Esophagus muscularis mucosa (tissue), 4 donors: Measurements from ENCODE around the gene TMEFF2.

Experiments
- CTCF ChIP-seq, 3 experiments: fragments of 200-600 bp in 2 of 3; fragments of 450-650 bp in 1 of 3; sonication (generic) in 2 of 3; IDR thresholded peaks; one replicate each; pipeline ENCODE4 v1.5.1; 2017 to 2019; ENCODE audit warnings: antibody characterized with exemption in 3 of 3, mild to moderate bottlenecking in 2 of 3, moderate library complexity in 1 of 3
- EP300 ChIP-seq: sonication (generic); formaldehyde crosslinking; IDR thresholded peaks from one replicate; pipeline ENCODE4 v1.6.1; 2017; ENCODE audit warnings: antibody characterized with exemption
- POLR2A ChIP-seq: fragments of 450-650 bp; IDR thresholded peaks from one replicate; pipeline ENCODE4 v1.6.1; 2017; ENCODE audit warnings: antibody characterized with exemption, moderate library complexity, mild to moderate bottlenecking, low read depth

GRCh38 chr2:192091476-192091875 is 103.3 kb downstream of the TMEFF2 start:
- TF ChIP-seq POLR2A (no peak), CTCF (IDR thresholded peaks at IDR 0.05) (no peak), EP300 (no peak)
